ENCODE data around the gene SLC35D1.

GRCh38 chr1:67040405-67040804, 13.5 kb downstream of the SLC35D1 start:
- TF ChIP-seq EZH2 (IDR thresholded peaks at IDR 0.05; ENCODE audit: insufficient read depth, poor library complexity, severe bottlenecking) (no peak), EZH2phosphoT487 (IDR thresholded peaks at IDR 0.05; ENCODE audit: insufficient read depth, low read depth) (no peak)
